ENCODE data around the gene RASSF5.

RASSF5 gene

DNA sequence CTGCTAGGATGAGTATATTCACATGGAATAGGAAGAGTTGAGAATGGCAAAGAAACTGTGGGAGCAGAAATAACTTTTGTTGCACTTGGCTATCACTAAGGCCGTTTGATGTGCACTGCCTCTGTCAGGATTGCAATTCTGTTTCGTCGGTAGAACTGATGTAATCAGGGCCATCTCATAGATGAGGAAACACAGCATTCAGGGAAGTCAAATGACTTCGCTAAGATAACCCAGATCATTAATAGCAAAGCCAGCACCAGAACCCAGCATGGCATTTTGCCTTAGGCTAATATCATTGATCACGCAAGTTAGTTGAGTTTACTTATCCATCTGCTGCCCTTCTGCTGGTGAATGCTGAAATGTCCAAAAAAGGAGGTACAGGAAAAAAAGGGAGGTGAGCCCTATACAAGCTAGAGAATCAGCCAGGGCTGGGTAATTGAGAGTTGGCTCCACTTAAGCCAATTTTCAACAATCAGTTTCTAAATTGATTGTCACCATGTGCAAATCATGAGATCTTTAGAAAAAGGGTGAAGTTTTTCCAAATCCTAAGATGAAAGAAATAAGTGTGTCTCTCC, 7.6 kb downstream of the RASSF5 start:
- DNase-seq (ENCODE audit: low spot score): no peak

GRCh38 chr1:206516728-206516990, 9.3 kb downstream of the RASSF5 start:
- no peak for DNase-seq (ENCODE audit: low spot score)

DNA sequence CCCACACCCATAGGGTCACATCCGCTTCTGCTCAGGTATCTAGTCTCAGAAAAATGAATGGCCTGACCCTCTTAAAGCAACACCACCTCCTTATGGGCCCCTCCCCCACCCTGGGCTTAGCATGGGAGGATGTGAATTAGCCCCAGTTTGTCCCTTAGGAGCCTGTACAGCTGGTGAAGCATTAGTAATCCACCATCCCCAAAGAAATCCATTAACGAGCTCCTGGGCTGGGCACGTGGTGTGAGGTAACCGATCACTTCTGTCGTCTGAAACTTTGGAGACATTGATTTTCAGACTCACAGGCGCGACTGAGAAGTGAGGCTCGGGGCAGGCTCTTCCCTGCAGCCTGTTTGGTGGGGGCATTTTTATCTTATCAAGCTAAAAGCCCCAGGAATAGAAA, 10.5 kb downstream of the RASSF5 start:
- DNase-seq (ENCODE audit: low spot score): no peak

DNA sequence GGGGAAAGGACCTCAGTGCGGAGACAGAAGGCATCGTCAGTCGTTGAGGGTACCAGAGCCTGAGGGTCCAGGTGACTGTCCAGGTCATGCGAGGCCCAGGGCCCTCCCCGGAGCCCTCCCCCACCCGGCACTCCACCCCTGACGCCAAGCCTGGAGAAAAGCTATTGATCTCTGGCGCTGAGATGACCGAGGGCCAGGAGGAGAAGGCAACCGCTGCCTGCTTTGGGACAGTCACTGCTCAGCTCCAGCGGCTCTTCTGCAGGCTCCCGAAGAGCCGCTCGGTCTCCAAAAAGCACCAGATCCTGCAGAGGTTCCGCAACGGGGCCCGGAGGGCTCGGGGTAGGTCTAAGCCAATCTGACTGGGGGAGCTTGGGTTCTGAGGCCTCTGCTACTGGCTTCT, 10.9 kb downstream of the RASSF5 start:
- no peak for DNase-seq (ENCODE audit: low spot score)

GRCh38 chr1:206518743-206519142, 11.4 kb downstream of the RASSF5 start:
- no peak for DNase-seq (ENCODE audit: low spot score)

DNA sequence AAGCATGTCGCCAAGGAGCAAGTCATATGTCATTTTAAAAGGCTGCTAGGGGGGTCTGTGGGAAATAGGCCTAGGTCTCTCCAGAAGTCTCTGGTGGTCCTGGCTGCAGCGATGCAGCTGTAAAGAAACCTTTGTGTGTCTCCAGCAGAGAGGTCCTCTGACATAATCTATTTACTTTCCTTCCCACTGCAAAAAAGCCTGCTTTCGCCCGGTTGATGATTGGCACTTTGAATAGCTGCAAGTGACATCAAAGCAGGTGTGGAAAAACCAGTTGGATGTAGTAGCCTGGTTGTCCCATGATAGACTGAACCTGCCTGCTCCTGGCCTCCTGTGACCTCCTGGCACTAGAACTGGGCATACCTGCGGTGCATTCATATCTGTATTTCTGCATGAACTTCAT, 13.8 kb downstream of the RASSF5 start:
- no peak for DNase-seq (ENCODE audit: low spot score)

- DNase-seq (ENCODE audit: low spot score): no peak
These were observed 14.5 kb downstream of the RASSF5 start for GRCh38 chr1:206521694-206522402.

DNA sequence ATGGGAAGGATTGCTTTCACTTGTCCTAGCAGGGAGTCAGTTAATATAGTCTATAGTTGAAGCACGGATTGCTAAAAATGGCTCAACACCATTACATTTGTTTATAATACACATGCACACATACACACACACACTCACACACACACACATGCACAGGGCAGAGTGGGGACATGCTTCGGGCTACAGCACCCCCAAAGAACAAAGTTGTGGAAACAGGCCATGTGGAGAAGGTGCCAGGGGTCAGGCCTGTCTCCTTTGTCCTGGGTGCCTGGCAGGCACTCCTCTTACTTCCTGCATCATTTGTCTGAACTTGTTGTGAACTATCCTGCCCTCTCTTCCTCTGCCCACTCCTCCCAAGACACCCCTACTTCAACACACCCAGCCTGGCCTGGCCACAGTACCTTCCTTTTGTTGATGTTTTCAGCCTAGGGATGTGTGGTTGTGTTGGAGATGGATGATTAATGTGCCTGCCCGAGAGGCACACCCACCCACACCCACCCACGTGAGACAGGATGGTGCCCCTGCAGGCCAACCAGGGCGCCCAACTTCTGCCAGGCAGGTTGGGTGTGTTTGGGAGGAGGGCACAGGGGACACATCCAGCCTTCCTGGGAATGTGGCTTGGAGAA, 17.5 kb downstream of the RASSF5 start:
- no peak for DNase-seq (ENCODE audit: low spot score)

DNA sequence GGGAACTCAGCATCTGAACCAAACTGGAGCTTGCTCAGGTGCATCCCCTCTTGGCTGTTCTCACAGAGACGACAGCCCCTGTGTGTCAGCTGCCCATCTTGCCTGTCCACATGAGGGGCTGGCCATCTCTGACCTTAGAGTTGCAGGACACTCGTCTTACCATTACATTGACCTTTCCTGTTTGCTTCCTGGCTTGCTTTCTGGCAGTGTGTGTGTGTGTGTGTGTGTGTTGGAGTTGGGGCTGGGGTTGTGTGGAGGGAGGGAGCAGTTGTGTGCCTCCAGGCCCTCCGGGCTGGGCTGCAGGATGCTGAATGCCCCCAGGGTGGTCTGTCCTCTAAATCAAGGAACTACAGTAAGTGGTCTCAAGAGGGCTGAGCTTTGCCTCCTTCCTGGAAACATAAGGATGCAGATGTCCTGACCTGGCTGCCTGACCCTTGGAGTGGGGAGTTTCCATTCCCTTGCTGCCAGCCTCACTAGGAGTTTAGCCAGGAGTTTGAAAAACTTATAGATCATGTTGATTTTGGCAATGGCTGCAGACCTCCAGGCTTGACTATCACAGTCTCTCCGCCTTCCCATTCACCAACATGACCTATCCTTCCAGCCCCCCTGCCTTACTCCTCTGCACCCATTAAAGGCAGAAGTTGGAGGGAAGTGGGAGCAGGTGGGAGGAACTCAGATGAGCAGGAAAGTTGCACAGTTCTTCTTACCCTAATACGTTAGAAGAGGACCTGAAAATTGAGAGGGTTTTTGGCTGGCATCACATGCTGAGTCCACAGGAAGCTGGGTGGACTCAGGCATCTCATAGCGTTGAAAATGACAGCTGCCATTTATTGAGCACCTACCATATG, 19.0 kb downstream of the RASSF5 start:
- DNase-seq (ENCODE audit: low spot score): no peak

GRCh38 chr1:206529425-206529824, 22.1 kb downstream of the RASSF5 start:
- no peak for DNase-seq (ENCODE audit: low spot score)

- no peak for DNase-seq (ENCODE audit: low spot score)
These were observed 25.0 kb downstream of the RASSF5 start for GRCh38 chr1:206532368-206532767.

- no peak for DNase-seq (ENCODE audit: low spot score)
These were observed 27.2 kb downstream of the RASSF5 start for GRCh38 chr1:206534552-206534951.

DNA sequence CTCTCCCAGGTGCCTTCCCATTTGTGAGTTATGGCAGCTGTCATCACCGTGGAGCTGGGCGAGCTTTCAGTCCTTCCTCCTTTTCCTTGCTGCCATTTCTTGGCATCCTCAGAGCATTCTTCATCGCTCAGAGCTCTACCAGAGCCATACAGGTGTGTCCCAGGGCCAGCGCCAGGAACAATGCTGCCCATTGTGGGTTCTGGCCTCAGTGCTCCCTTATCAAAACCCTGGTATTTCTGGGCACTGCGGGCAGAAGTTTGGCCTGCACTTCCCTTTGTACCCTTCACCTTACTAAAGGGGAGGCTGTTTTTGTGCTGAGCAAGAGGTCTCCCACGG, 28.5 kb downstream of the RASSF5 start:
- no peak for DNase-seq (ENCODE audit: low spot score)

- DNase-seq (ENCODE audit: low spot score): no peak
These were observed 29.8 kb downstream of the RASSF5 start for GRCh38 chr1:206537141-206537540.

GRCh38 chr1:206538086-206538770, 30.9 kb downstream of the RASSF5 start:
- no peak for DNase-seq (ENCODE audit: low spot score)

- DNase-seq (ENCODE audit: low spot score): no peak
These were observed 31.7 kb downstream of the RASSF5 start for GRCh38 chr1:206538901-206539640.

DNA sequence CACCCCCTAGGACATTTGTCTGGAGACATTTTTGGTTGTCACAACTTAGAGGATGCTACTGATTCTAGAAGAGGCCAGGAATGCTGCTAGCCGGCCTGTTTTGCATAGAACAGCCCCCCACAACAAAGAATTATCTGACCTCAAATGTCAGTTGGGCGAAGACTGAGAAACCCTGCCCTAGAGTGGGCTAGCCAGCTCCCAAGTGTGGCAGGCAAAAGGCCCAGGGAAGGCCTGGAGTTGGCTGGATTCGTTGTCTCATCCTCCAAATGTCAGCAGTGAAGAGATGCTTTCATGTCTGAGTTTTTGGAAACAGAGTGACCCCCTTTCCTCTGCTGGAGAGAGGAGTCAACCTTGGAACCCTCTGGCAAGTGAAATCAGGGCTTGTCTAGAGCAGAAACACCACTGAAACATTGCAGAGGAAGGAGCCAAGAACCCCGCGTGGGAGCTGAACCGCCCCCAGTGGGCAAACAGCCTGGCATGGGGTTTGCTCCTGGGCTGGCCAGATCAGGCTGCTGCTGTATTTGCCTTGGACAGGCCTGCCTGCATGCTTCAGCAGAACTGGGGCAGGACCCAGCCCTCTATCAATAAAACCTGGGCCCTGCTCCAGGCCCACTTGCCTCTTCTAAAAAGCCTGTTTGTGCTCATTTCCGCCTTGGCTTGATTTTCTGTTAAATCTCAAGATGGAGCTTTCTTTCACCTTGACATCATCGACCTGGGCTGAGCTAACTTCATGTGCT, 32.9 kb downstream of the RASSF5 start:
- no peak for DNase-seq (ENCODE audit: low spot score)

- no peak for DNase-seq (ENCODE audit: low spot score)
These were observed 34.0 kb downstream of the RASSF5 start for GRCh38 chr1:206541236-206541833.

- DNase-seq (ENCODE audit: low spot score): peak; percentile 35
These were observed 37.4 kb downstream of the RASSF5 start for GRCh38 chr1:206544562-206545257.

DNA sequence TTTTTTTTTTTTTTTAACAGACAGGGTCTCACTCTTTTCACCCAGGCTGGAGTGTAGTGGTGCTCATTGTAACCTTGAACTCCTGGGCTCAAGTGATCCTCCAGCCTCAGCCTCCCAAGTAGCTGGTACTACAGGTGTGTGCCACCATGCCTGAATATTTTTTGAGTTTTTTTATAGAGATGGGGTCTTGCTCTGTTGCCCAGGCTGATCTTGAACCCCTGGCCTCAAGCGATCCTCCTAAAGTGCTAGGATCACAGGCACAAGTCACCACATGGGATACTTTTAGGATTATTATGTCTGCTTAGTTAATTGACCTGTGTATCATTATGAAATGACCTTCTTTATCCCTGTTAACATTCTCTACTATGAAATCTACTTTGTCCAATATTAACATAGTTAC, 38.0 kb downstream of the RASSF5 start:
- no peak for DNase-seq (ENCODE audit: low spot score)
